ENCODE results near the gene RPL10. TPM values are rescaled to one million over a fixed set of nuclear protein-coding genes. Genes with fewer than 3 reads are reported as not detected.

RPL10 gene
- total and polyA plus RNA-seq, 2 donors (not counting 3 experiments of a cell fraction or from before 2014, with no cell fraction given) = 2,493 to 7,586 TPM

- no peaks in the 10 kb centered on the region for H3K9me3 ChIP-seq (replicated peaks; ENCODE audit: control insufficient read depth, insufficient read depth, low read length)
- FAIRE-seq (no peak), DNase-seq (ENCODE audit: low read depth, low spot score) (no peak)
- H3K9ac ChIP-seq (replicated peaks; ENCODE audit: extremely low read depth, insufficient read depth, low read length) = no peak overlapping the region
- H4K20me1 ChIP-seq (replicated peaks; ENCODE audit: control insufficient read depth, extremely low read depth, insufficient read depth, low read length) = no peaks in the 10 kb centered on the region
- no peak for TF ChIP-seq MYC (IDR thresholded peaks at IDR 0.05; ENCODE audit: low read depth, low read length)
- no peak for TF ChIP-seq MAX (IDR thresholded peaks at IDR 0.05; ENCODE audit: insufficient read depth, insufficient read length)
- TF ChIP-seq JUN (IDR thresholded peaks at IDR 0.05; ENCODE audit: borderline replicate concordance, insufficient read depth, insufficient read length, low read depth) = no peak
- TF ChIP-seq POLR2AphosphoS5 (IDR thresholded peaks at IDR 0.05; ENCODE audit: insufficient read depth, low read depth, low read length) = no peak
- TF ChIP-seq FOS (IDR thresholded peaks at IDR 0.05; ENCODE audit: borderline replicate concordance, insufficient read depth, low read length) = no peak
- TF ChIP-seq CTCF (IDR thresholded peaks at IDR 0.05; ENCODE audit: extremely low read depth in 1 of 2, insufficient read depth in 1 of 2, low read depth in 1 of 2, low read length in 2 of 2) = no peak
- no peak for TF ChIP-seq POLR2A (IDR thresholded peaks at IDR 0.05; ENCODE audit: low read depth, low read length)
- no peak for TF ChIP-seq GATA2 (IDR thresholded peaks at IDR 0.05; ENCODE audit: insufficient read depth, insufficient read length, low read depth, low read length)
- no peak for TF ChIP-seq EZH2 (IDR thresholded peaks at IDR 0.05; ENCODE audit: borderline replicate concordance, low read depth, low read length, severe bottlenecking)
- H3K27me3 ChIP-seq (ENCODE audit: control insufficient read depth in 2 of 2, insufficient read depth in 2 of 2, low read length in 2 of 2) = no peaks in the 10 kb centered on the region
- H3K9me1 ChIP-seq (replicated peaks; ENCODE audit: control insufficient read depth, extremely low read depth, insufficient read depth, low read length) = no peaks in the 10 kb centered on the region
- BruUV-seq (replicated peaks) = TSS peak; percentile 13
- ChIA-PET POLR2A (interaction anchor here (1.3 kb wide), 1 partner anchor 29 kb away, joined by 3 read pairs; no protein-coding TSS in a partner anchor), CTCF (no interaction called here)
- H3K4me3 ChIP-seq (replicated peaks in 1 of 3; ENCODE audit: insufficient read depth in 1 of 3, low read depth in 1 of 3, low read length in 3 of 3) = no peak overlapping the region
- peaks cover 15 to 18% of the 10 kb centered on the region in 2 experiments for H3K36me3 ChIP-seq (ENCODE audit: control insufficient read depth in 2 of 2, extremely low read depth in 1 of 2, insufficient read depth in 2 of 2, low read length in 2 of 2)
- H2AFZ ChIP-seq (ENCODE audit: low read depth, low read length) = no peak overlapping the region
- no peak overlapping the region for H3K27ac ChIP-seq (ENCODE audit: insufficient read depth, low read depth, low read length)
- no peak overlapping the region for H3K4me2 ChIP-seq (ENCODE audit: insufficient read depth, low read length)
- intact Hi-C loops (cut with micrococcal nuclease) (loop anchor here (1.0 kb wide), 1 partner anchor 7 kb away; the partner anchor contains the start of gene DNASE1L1), dilution Hi-C loops (cut with MboI; ENCODE audit: extremely low pct_ligation_motif_present, low sequenced_read_pairs) (no loop called here)
- peaks cover 20% of the 10 kb centered on the region for H3K79me2 ChIP-seq (ENCODE audit: control insufficient read depth, insufficient read depth, low read length)
- H3K4me1 ChIP-seq (ENCODE audit: control insufficient read depth, extremely low read depth, insufficient read depth, low read length) = peaks cover 8% of the 10 kb centered on the region
These were observed 3.9 kb downstream of the RPL10 start for GRCh38 chrX:154401918-154402621.

Measured in endothelial cell of umbilical vein (primary cell).